K562 (cell line): ENCODE results near the gene PLK5. TPM values are rescaled to one million over a fixed set of nuclear protein-coding genes. Genes with fewer than 3 reads are reported as not detected.

Experiments
- ATF7 ChIP-seq: fragments of 450-650 bp; IDR thresholded peaks from 2 replicates; pipeline ENCODE4 v1.7.1; 2014; ENCODE audit warnings: mild to moderate bottlenecking, moderate library complexity
- CREB1 ChIP-seq, 2 experiments: sonication (generic) in 1 of 2; formaldehyde crosslinking in 1 of 2; IDR thresholded peaks; 2 replicates each; pipeline versions ENCODE4 v1.6.1 to v1.8.0; 2012 to 2022; ENCODE audit warnings: inconsistent platforms in 1 of 2, mild to moderate bottlenecking in 1 of 2, missing genetic modification reagents in 1 of 2, moderate library complexity in 1 of 2
- CREM ChIP-seq: IDR thresholded peaks from 2 replicates; pipeline ENCODE4 v1.6.1; 2014; ENCODE audit warnings: antibody characterized with exemption, low read depth
- E2F3 ChIP-seq: fragments of 250-450 bp; sonication (Bioruptor Pico); IDR thresholded peaks from 2 replicates; pipeline ENCODE4 v1.4.0; 2020; ENCODE audit warnings: mild to moderate bottlenecking
- EP300 ChIP-seq: IDR thresholded peaks from 2 replicates; pipeline ENCODE4 v1.6.1; 2012; ENCODE audit warnings: low read length, improper control_type of control experiment
- FIP1L1 ChIP-seq: fragments of 200-400 bp; formaldehyde crosslinking; IDR thresholded peaks from 2 replicates; pipeline ENCODE4 v1.6.1; 2018; ENCODE audit warnings: mild to moderate bottlenecking, low read depth, low read length; ENCODE audit not compliant: poor library complexity, severe bottlenecking
- KDM5B ChIP-seq: fragments of 200-600 bp; sonication (generic); IDR thresholded peaks from 2 replicates; pipeline ENCODE4 v1.6.1; 2012; ENCODE audit warnings: low read depth, mild to moderate bottlenecking, moderate library complexity, low read length, control low read depth, inconsistent platforms; ENCODE audit not compliant: insufficient replicate concordance
- POLR2AphosphoS5 ChIP-seq: IDR thresholded peaks from 2 replicates; pipeline ENCODE4 v1.6.1; 2011; ENCODE audit warnings: mild to moderate bottlenecking, low read depth, low read length, moderate library complexity; ENCODE audit not compliant: control insufficient read depth, insufficient read depth
- POU5F1 ChIP-seq: fragments of 150-350 bp; IDR thresholded peaks from 2 replicates; pipeline ENCODE4 v1.6.1; 2014; ENCODE audit warnings: borderline replicate concordance, low read length, low read depth, mild to moderate bottlenecking; ENCODE audit not compliant: partially characterized antibody
- SIN3A ChIP-seq, 2 experiments: fragments of 150-350 bp in 1 of 2; IDR thresholded peaks; 2 replicates each; pipeline ENCODE4 v1.6.1; 2011 to 2016; ENCODE audit warnings: borderline replicate concordance in 2 of 2, low read depth in 2 of 2, low read length in 2 of 2, mild to moderate bottlenecking in 2 of 2, moderate library complexity in 2 of 2; ENCODE audit not compliant: control insufficient read depth in 1 of 2
- SOX6 ChIP-seq: fragments of 450-650 bp; IDR thresholded peaks from 2 replicates; pipeline ENCODE4 v1.6.1; 2014; ENCODE audit warnings: mild to moderate bottlenecking
- TFAP4 ChIP-seq: sonication (generic); formaldehyde crosslinking; IDR thresholded peaks from 2 replicates; pipeline ENCODE4 v1.8.0; 2022; ENCODE audit warnings: missing genetic modification reagents, mild to moderate bottlenecking, moderate library complexity, borderline replicate concordance
- TRIM28 ChIP-seq: fragments of 450-650 bp; IDR thresholded peaks from 2 replicates; pipeline ENCODE4 v1.6.1; 2017
- ZHX1 ChIP-seq: fragments of 150-350 bp; conservative IDR thresholded peaks from 2 replicates; pipeline ENCODE4 v1.6.1; 2014; ENCODE audit warnings: low read length
- ZKSCAN1 ChIP-seq: fragments of 150-350 bp; IDR thresholded peaks from 2 replicates; pipeline ENCODE4 v1.6.1; 2016; ENCODE audit warnings: low read depth, low read length
- ZNF143 ChIP-seq: sonication (generic); formaldehyde crosslinking; IDR thresholded peaks from 2 replicates; pipeline ENCODE4 v1.9.0; 2022; ENCODE audit warnings: mild to moderate bottlenecking, missing genetic modification reagents
- ZNF23 ChIP-seq: fragments of 250-450 bp; sonication (Bioruptor Pico); IDR thresholded peaks from 2 replicates; pipeline ENCODE4 v1.4.0; 2020; ENCODE audit warnings: mild to moderate bottlenecking
- ZNF609 ChIP-seq: sonication (generic); formaldehyde crosslinking; IDR thresholded peaks from 2 replicates; pipeline ENCODE4 v1.8.1; 2023; ENCODE audit warnings: missing genetic modification reagents, mild to moderate bottlenecking, borderline replicate concordance
- polyA plus RNA-seq, 8 experiments: library from polyadenylated mRNA; depleted of rRNA in 4 of 8; stranded (reverse) in 5 of 8; unstranded in 3 of 8; fragments of >200 nt; fragmentation: Nextera tagmentation in 2 of 8; fragmentation: Illumina TruSeq in 1 of 8; extraction: Ambion mirVana in 2 of 8; extraction: Trizol in 1 of 8; gene quantifications; 2 replicates each; pipeline versions ENCODE4 v1.2.1 to v1.2.3, GENCODE V29; 2011 to 2014; ENCODE audit warnings: inconsistent platforms in 1 of 8, missing spikeins in 1 of 8
- total RNA-seq, 7 experiments: library from RNA; depleted of rRNA in 6 of 7; stranded (reverse); fragments of >200 nt in 6 of 7; fragmentation: Illumina TruSeq in 2 of 7; extraction: Trizol in 2 of 7; gene quantifications; 2 replicates each; pipeline versions ENCODE4 v1.2.1 to v1.2.3, GENCODE V29; 2011 to 2021; ENCODE audit warnings: low replicate concordance in 1 of 7

Gene PLK5
- total and polyA plus RNA-seq, 9 of the 15 experiments (the other 6 are each of a cell fraction or from before 2014, with no cell fraction given) = 0.04 to 0.23 (median 0.11) TPM; not detected in 5

GRCh38 chr19:1478934-1479707 lies 44.8 kb upstream of the PLK5 start, which contains the start of gene C19orf25 (continued):
- TF ChIP-seq TFAP4 (CRISPR knock-in tag) = peak; percentile 79; the same call in 1 of the 2 replicates
- no peak for TF ChIP-seq POU5F1
- no peak for TF ChIP-seq ZHX1
- peak; percentile 71 for TF ChIP-seq KDM5B
- peak; percentile 76 for TF ChIP-seq ZKSCAN1
- no peak for TF ChIP-seq ZNF23 (CRISPR knock-in tag)
- TF ChIP-seq EP300 = no peak
- TF ChIP-seq SIN3A (IDR thresholded peaks at IDR 0.05; ENCODE audit: borderline replicate concordance in 2 of 2, control insufficient read depth in 1 of 2, low read depth in 2 of 2, low read length in 2 of 2) = peak; percentile 22 to 50; a peak in 2 of 4 replicates
- TF ChIP-seq POLR2AphosphoS5 = peak; percentile 74; the same call in 1 of the 2 replicates
- 0 out of 2 replicates have a peak, but pooled peaks have one; percentile 61 for TF ChIP-seq TRIM28
- peak; percentile 62 for TF ChIP-seq FIP1L1
- no peak; the same call in 1 of the 2 replicates for TF ChIP-seq SOX6
- 0 out of 2 replicates have a peak, but pooled peaks have one; percentile 12 for TF ChIP-seq E2F3
- no peak for TF ChIP-seq ZNF143 (CRISPR knock-in tag)
- no peak for TF ChIP-seq ZNF609 (CRISPR knock-in tag)
- TF ChIP-seq CREM = peak; percentile 84
- TF ChIP-seq CREB1 (IDR thresholded peaks at IDR 0.05) = peak; percentile 43
- TF ChIP-seq CREB1 (CRISPR knock-in tag; IDR thresholded peaks at IDR 0.05) = peak; percentile 68; the same call in 1 of the 2 replicates
- TF ChIP-seq ATF7 = peak; percentile 81
